Aorta (tissue), 5 donors: ENCODE measurements around the gene KLHL14. TPM values are rescaled to one million over a fixed set of nuclear protein-coding genes. Genes with fewer than 3 reads are reported as not detected.

ENCODE experiments used
- ATAC-seq: fragments of 200-7000 bp; cut with Tn5 transposase; one replicate; pipeline ENCODE4 v1.9.1; 2022; ENCODE audit warnings: moderate library complexity; ENCODE audit not compliant: low FRiP score
- DNase-seq, 2 donors: peaks; one replicate each; pipeline ENCODE4 v3.0.0-alpha.2; 2020
- H3K27ac ChIP-seq, 2 donors: one replicate each; pipeline ENCODE4 v1.5.1; 2013; ENCODE audit warnings: low read length in 2 of 2, mild to moderate bottlenecking in 2 of 2, moderate library complexity in 2 of 2, control low read depth in 1 of 2, inconsistent platforms in 1 of 2, low read depth in 1 of 2
- H3K27me3 ChIP-seq, 2 donors: one replicate each; pipeline ENCODE4 v1.6.1; 2013; ENCODE audit warnings: control low read depth in 1 of 2, low read length in 1 of 2, mild to moderate bottlenecking in 1 of 2, moderate library complexity in 1 of 2; ENCODE audit not compliant: insufficient read depth in 2 of 2, control insufficient read depth in 1 of 2
- H3K36me3 ChIP-seq, 2 donors: one replicate each; pipeline ENCODE4 v1.6.1; 2013; ENCODE audit warnings: control low read depth in 1 of 2, low read length in 1 of 2, mild to moderate bottlenecking in 1 of 2; ENCODE audit not compliant: insufficient read depth in 2 of 2, control insufficient read depth in 1 of 2
- H3K4me1 ChIP-seq, 2 donors: one replicate each; pipeline ENCODE4 v1.6.1; 2013; ENCODE audit warnings: low read length in 2 of 2, control low read depth in 1 of 2, mild to moderate bottlenecking in 1 of 2, moderate library complexity in 1 of 2; ENCODE audit not compliant: insufficient read depth in 2 of 2, control insufficient read depth in 1 of 2
- H3K4me3 ChIP-seq, 2 donors: one replicate each; pipeline ENCODE4 v1.5.1; 2013; ENCODE audit warnings: low read length in 2 of 2, control low read depth in 1 of 2, mild to moderate bottlenecking in 1 of 2
- H3K9me3 ChIP-seq: one replicate; pipeline ENCODE4 v1.6.1; 2013; ENCODE audit warnings: mild to moderate bottlenecking, low read length; ENCODE audit not compliant: control insufficient read depth
- WGBS, 2 donors: extraction: QIAGEN DNeasy Blood & Tissue Kit; methylation state at CpG; one replicate each; pipeline ENCODE4 v1.1.7; 2013; 5-methylcytosine and 5-hydroxymethylcytosine counted together
- intact Hi-C, 2 donors: fragments of 100-400 bp; cut with DNase I; formaldehyde crosslinking; loops; one replicate each; pipeline versions ENCODE4 v1.14.2 to v1.15.0; 2022
- polyA plus RNA-seq, 2 donors: library from polyadenylated mRNA; stranded (reverse); fragments of 200-250 nt; gene quantifications; one replicate each; pipeline ENCODE4 v1.2.3, GENCODE V29; 2013
- total RNA-seq, 2 donors: library from RNA; stranded (reverse); fragmentation: NEBNext Ultra II Directional; extraction: Animal tissue kit (Norgen Biotek cat#: 25700); gene quantifications; one replicate each; pipeline ENCODE4 v1.2.1, GENCODE V29; 2021
- donor health status: healthy with polysubstance abuse.
- donor health status: Bipolar disorder and iron deficiency.
- donor health status: DM: no; HTN: no; CAD: no.
- donor health status: DM: no; HTN: no; CAD: no.
- donor health status: DM: yes; HTN: yes; CAD: no.

KLHL14 gene
- total and polyA plus RNA-seq, 4 donors, result 0.09 to 0.36 TPM; not detected in 2

DNA sequence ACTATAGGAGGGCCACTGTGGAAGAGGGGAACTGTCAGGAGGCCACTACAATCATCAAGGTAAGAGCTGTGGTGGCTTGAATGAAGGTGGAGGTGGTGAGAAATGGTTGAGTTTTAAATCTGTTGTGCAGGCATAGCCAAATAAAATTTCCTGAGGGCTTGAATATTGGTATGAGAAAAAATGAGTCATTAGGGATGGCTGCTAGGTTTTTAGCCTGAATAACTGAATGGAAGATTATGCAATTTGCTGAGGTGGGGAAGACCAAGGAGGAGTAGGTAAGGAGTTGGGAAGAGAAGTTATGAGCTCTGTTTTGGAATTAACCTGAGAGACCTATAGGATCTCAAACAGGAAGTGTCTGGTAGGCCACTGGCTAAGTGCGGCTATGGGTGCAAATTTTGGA is 84.0 kb downstream of the KLHL14 start:
- H3K4me1 ChIP-seq, result no peaks in the 10 kb centered on the region
- H3K9me3 ChIP-seq, result peaks cover 4% of the 10 kb centered on the region
- intact Hi-C loops, result no loop called here
- no peak for DNase-seq
- H3K4me3 ChIP-seq, result no peak overlapping the region
- H3K27me3 ChIP-seq, result no peaks in the 10 kb centered on the region
- no peak for ATAC-seq
- 93 to 100% methylated on average over 1 of the region's 1 CpG for WGBS, 2 donors
- no peak overlapping the region for H3K27ac ChIP-seq
- H3K36me3 ChIP-seq, result no peaks in the 10 kb centered on the region

DNA sequence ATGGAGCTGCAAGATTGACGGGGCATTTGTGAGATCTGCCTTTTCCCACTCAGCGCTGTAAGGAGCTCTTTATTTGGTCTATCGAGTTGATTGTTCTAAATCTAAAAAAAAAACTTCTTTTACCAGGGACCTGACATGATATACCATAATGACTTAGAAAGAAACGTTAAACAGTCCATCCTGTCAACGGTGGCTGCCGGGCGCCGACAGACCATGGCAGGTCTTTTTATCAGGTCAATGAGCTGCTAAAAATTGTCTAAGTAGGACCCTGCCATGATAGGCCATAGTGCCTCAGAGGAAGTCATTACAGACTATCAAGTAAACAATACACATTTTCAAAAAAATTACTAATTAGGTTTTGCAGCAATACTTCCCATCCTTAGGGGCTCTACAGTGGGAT is 87.9 kb downstream of the KLHL14 start:
- WGBS, 2 donors, result 68 to 75% methylated on average over 8 of the region's 8 CpGs
- ATAC-seq, result no peak
- peaks cover 4% of the 10 kb centered on the region for H3K9me3 ChIP-seq
- no peaks in the 10 kb centered on the region for H3K27me3 ChIP-seq
- no peaks in the 10 kb centered on the region for H3K36me3 ChIP-seq
- H3K4me3 ChIP-seq, result no peak overlapping the region
- intact Hi-C loops, result no loop called here
- H3K4me1 ChIP-seq, result no peaks in the 10 kb centered on the region
- no peak overlapping the region for H3K27ac ChIP-seq
- DNase-seq, result no peak

DNA sequence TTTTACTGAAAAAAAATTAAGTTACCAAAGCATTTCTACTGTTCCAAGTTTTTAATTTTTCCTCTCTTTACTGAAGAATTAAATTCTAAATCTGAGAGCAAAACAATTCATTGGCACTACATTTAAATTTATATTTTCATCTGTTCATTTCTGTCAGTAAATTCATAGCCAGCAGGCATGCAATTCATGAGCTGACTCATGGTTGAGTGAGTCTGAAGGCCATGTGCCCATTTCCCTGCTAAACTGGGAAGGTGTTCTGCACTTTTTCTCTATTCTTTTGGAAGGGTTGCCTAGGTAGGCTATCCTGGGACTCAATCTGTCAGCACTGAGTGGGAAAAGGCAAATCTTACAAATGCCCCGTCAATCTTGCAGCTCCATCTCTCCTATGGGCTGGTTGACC is 88.7 kb downstream of the KLHL14 start:
- H3K36me3 ChIP-seq, result no peaks in the 10 kb centered on the region
- H3K9me3 ChIP-seq, result peaks cover 2% of the 10 kb centered on the region
- no peak overlapping the region for H3K27ac ChIP-seq
- no peak for ATAC-seq
- H3K4me3 ChIP-seq, result no peak overlapping the region
- no peaks in the 10 kb centered on the region for H3K4me1 ChIP-seq
- intact Hi-C loops, result no loop called here
- no peak for DNase-seq
- WGBS, 2 donors, result 95% methylated on average over 1 of the region's 1 CpG
- no peaks in the 10 kb centered on the region for H3K27me3 ChIP-seq

DNA sequence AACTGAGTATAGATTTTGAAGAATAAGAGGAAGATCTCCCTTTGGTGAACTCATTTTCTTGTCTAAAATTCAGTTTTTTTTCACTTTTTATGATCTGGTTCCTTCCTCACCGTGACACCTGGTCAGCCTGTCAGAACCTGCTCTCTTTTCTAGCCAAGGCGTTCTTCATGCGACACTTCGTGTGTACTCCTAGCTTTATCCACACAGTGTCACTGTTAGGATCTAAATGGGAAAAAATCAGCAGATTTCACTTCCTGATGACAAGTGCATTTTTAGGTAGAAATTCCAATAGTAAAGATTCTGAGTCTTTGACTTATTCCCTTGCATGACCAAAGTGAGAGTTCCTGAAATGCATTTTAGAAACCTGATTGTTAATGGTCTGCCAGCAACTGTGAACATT is 89.8 kb downstream of the KLHL14 start:
- Histone ChIP-seq H3K27me3 (no peaks in the 10 kb centered on the region), H3K9me3 (no peaks in the 10 kb centered on the region), H3K27ac (no peak overlapping the region), H3K36me3 (no peaks in the 10 kb centered on the region), H3K4me1 (no peaks in the 10 kb centered on the region), H3K4me3 (no peak overlapping the region)
- ATAC-seq (no peak), DNase-seq (no peak)
- 77 to 79% methylated on average over 4 of the region's 4 CpGs for WGBS, 2 donors
- intact Hi-C loops, result no loop called here

DNA sequence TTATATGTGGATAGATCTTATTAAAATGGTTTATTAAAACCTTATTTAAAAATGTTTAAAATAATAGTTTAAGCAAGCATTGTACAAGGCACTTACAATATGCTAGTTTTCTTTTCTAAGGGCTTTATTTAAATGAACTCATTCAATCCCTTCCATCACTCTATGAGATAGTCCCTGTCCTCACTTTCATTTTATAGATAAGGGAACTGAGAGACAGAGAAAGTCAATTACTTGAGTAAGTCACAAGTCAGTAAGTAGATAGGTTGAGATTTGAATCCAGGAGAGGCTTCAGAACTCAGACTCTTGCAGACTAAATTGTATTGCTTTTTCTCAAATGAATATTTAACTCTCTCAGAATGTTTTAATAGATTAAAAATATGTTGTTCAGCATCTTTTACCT is 95.2 kb downstream of the KLHL14 start:
- Histone ChIP-seq H3K9me3 (no peaks in the 10 kb centered on the region), H3K27ac (no peak overlapping the region), H3K4me1 (no peaks in the 10 kb centered on the region), H3K4me3 (no peak overlapping the region), H3K27me3 (no peaks in the 10 kb centered on the region), H3K36me3 (no peaks in the 10 kb centered on the region)
- ATAC-seq (no peak), DNase-seq (no peak)
- intact Hi-C loops, result no loop called here

DNA sequence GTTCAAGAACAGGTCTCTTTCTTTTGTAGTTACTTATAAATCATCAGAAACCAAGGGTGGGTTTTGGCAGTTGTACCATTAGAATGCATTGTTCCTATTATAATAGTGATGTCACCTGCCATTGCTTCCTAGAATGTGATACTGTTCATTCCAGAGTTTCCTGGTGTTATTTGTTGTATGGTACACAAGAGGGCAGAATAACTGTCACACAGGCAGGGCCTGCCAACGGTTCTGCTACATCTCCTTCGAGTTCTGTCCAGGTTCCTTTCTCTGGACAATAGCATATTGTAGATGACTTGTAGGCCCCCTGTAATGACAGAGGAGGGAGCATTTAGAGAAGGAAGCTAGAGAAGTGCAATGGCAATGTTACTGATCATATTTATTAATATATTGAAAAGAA is 98.3 kb downstream of the KLHL14 start:
- no peak overlapping the region for H3K4me3 ChIP-seq
- no peaks in the 10 kb centered on the region for H3K27me3 ChIP-seq
- H3K27ac ChIP-seq, result no peak overlapping the region
- no peak for ATAC-seq
- H3K4me1 ChIP-seq, result no peaks in the 10 kb centered on the region
- no peaks in the 10 kb centered on the region for H3K36me3 ChIP-seq
- H3K9me3 ChIP-seq, result no peaks in the 10 kb centered on the region
- 37 to 41% methylated on average over 2 of the region's 2 CpGs for WGBS, 2 donors
- intact Hi-C loops, result no loop called here
- DNase-seq, result no peak

DNA sequence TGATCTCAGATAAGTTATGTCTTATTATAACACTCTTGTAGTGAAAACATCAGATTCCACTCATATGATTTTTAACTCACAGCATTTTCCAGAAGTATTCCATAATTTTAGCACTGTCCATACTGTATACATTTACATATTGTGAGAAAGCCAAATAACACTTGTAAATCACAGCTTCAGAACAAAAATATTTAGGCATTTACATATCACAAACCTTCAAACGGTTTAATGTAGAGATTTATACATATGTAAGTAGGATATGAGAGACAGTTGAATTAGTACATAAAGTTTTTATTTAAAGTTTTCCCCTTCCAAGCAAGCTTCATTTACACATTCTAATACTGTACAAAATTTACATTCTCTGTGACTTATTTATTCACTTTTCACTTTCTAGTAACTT is 100.4 kb downstream of the KLHL14 start:
- Histone ChIP-seq H3K27me3 (no peaks in the 10 kb centered on the region), H3K9me3 (no peaks in the 10 kb centered on the region), H3K27ac (no peak overlapping the region), H3K36me3 (no peaks in the 10 kb centered on the region), H3K4me1 (no peaks in the 10 kb centered on the region), H3K4me3 (no peak overlapping the region)
- DNase-seq, result no peak
- WGBS, 2 donors, result 39 to 52% methylated on average over 1 of the region's 1 CpG
- ATAC-seq, result no peak
- intact Hi-C loops, result no loop called here

DNA sequence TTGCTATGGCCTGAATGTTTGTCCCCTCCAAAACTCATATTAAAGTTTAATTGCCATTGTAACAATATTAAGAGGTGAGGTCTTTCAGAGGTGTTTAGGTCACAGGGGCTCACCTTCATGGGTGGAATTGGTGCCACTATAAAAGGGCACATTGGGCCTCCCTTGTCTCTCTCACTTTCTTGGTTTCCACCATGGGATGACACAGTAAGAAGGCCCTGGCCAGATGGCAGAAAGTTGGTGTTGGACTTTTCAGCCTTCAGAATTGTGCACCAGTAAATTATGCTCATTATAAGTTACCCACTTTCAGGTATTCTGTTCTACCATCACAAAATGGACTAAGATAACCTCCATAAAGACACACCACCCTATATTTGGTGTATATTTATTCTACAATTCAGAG is 102.1 kb downstream of the KLHL14 start:
- H3K4me3 ChIP-seq, result no peak overlapping the region
- DNase-seq, result no peak
- H3K9me3 ChIP-seq, result no peaks in the 10 kb centered on the region
- no peaks in the 10 kb centered on the region for H3K36me3 ChIP-seq
- intact Hi-C loops, result no loop called here
- no peaks in the 10 kb centered on the region for H3K27me3 ChIP-seq
- H3K4me1 ChIP-seq, result no peaks in the 10 kb centered on the region
- ATAC-seq, result no peak
- no peak overlapping the region for H3K27ac ChIP-seq

DNA sequence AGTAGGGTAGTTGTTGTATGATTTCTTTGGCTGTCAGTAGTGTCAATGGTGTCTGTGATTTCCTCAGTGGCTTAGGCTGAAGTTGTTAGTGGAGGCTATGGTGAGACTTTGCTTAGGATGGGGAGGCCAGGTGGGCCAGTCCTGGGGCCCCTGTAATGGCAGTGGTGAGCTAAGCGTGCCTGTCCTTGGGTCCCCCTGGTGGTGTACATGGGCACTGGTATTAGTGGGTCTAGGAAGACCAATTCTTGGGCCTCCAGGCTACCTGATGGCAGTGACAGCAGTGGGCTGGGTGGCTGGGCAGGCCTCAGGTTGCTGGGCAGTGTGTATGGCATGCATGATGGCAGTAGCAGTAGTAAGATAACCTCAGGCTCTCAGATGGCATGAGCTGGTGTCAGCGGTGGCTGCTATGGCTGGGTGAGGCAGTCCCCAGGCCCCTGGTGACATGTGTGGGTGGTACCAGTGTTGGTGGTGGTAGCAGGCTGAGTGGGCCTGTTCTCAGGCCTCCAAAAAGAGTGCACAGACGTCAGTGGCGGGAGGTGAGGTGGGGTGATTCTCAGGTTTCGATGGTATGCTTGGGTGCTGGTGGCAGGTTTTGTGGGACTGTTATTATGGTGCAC is 103.2 kb downstream of the KLHL14 start:
- ATAC-seq, result no peak
- H3K4me3 ChIP-seq, result no peak overlapping the region
- H3K4me1 ChIP-seq, result no peaks in the 10 kb centered on the region
- no peaks in the 10 kb centered on the region for H3K27me3 ChIP-seq
- H3K9me3 ChIP-seq, result no peaks in the 10 kb centered on the region
- no peak overlapping the region for H3K27ac ChIP-seq
- intact Hi-C loops, result no loop called here
- no peak for DNase-seq
- H3K36me3 ChIP-seq, result no peaks in the 10 kb centered on the region
- WGBS, 2 donors, result 72 to 88% methylated on average over 5 of the region's 5 CpGs
